Dendritic cell treated with granulocyte-macrophage colony-stimulating factor and Interleukin-4, amounts not matched to agents 40 ng/mL and 50 ng/mL, for 4 days (primary cell): Measurements from ENCODE around the gene NOS1.
"Not testable (repeated sequence)": the region's sequence is repeated elsewhere in the genome, so short reads cannot be mapped to it uniquely, and the experiment has no call there.

Source experiments
- H3K27ac Mint-ChIP-seq: one replicate; pipeline ENCODE4 v1.8.0; 2022; ENCODE audit warnings: mild to moderate bottlenecking, mixed read lengths
- H3K27me3 Mint-ChIP-seq: one replicate; pipeline ENCODE4 v1.8.0; 2022; ENCODE audit warnings: mild to moderate bottlenecking, mixed read lengths
- H3K36me3 Mint-ChIP-seq: one replicate; pipeline ENCODE4 v1.8.0; 2022; ENCODE audit warnings: low read depth, mixed read lengths
- H3K4me1 Mint-ChIP-seq: one replicate; pipeline ENCODE4 v1.8.0; 2022; ENCODE audit warnings: low read depth, mixed read lengths
- H3K4me3 Mint-ChIP-seq: one replicate; pipeline ENCODE4 v1.8.0; 2022; ENCODE audit warnings: mild to moderate bottlenecking, moderate library complexity, mixed read lengths
- H3K9me3 Mint-ChIP-seq: one replicate; pipeline ENCODE4 v1.8.0; 2022; ENCODE audit warnings: mixed read lengths
- intact Hi-C: fragments of 100-400 bp; cut with micrococcal nuclease; formaldehyde crosslinking; loops from one replicate; pipeline ENCODE4 v1.15.0; 2022

The NOS1 gene

GRCh38 chr12:117361347-117361751, at the start of gene NOS1:
TSS of gene NOS1 (minus strand) at chr12:117361626. CDS start at chr12:117331069, 30,557 bp downstream.
- Mint-ChIP-seq H3K36me3 (no peaks in the 10 kb centered on the region), H3K27ac (no peak within 1 kb of the TSS), H3K27me3 (peaks cover 74% of the 10 kb centered on the region), H3K4me1 (no peaks in the 10 kb centered on the region), H3K9me3 (no peaks in the 10 kb centered on the region), H3K4me3 (no peak within 1 kb of the TSS)
- intact Hi-C loops: no loop called here

GRCh38 chr12:117409286-117409685, 47.9 kb upstream of the NOS1 start:
- no peak overlapping the region for H3K4me3 Mint-ChIP-seq
- peaks cover 8% of the 10 kb centered on the region for H3K27me3 Mint-ChIP-seq
- peaks cover 5% of the 10 kb centered on the region for H3K4me1 Mint-ChIP-seq
- no peaks in the 10 kb centered on the region for H3K36me3 Mint-ChIP-seq
- no peaks in the 10 kb centered on the region for H3K9me3 Mint-ChIP-seq
- intact Hi-C loops: no loop called here
- no peak overlapping the region for H3K27ac Mint-ChIP-seq

GRCh38 chr12:117408161-117408791, 46.9 kb upstream of the NOS1 start:
- intact Hi-C loops: no loop called here
- peaks cover 5% of the 10 kb centered on the region for H3K4me1 Mint-ChIP-seq
- no peaks in the 10 kb centered on the region for H3K36me3 Mint-ChIP-seq
- no peak overlapping the region for H3K4me3 Mint-ChIP-seq
- H3K27ac Mint-ChIP-seq: no peak overlapping the region
- H3K27me3 Mint-ChIP-seq: peaks cover 5% of the 10 kb centered on the region
- H3K9me3 Mint-ChIP-seq: no peaks in the 10 kb centered on the region

- Mint-ChIP-seq H3K9me3 (no peaks in the 10 kb centered on the region), H3K4me3 (no peak overlapping the region), H3K27me3 (peaks cover 1% of the 10 kb centered on the region), H3K27ac (no peak overlapping the region), H3K4me1 (peaks cover 5% of the 10 kb centered on the region), H3K36me3 (no peaks in the 10 kb centered on the region)
- intact Hi-C loops: no loop called here
These were observed 43.5 kb upstream of the NOS1 start for GRCh38 chr12:117404940-117405339.

GRCh38 chr12:117404203-117404853, 42.9 kb upstream of the NOS1 start:
- H3K36me3 Mint-ChIP-seq: no peaks in the 10 kb centered on the region
- intact Hi-C loops: no loop called here
- no peaks in the 10 kb centered on the region for H3K9me3 Mint-ChIP-seq
- peaks cover 5% of the 10 kb centered on the region for H3K4me1 Mint-ChIP-seq
- no peak overlapping the region for H3K27ac Mint-ChIP-seq
- peaks cover 1% of the 10 kb centered on the region for H3K27me3 Mint-ChIP-seq
- H3K4me3 Mint-ChIP-seq: no peak overlapping the region

- Mint-ChIP-seq H3K27ac (no peak overlapping the region), H3K36me3 (no peaks in the 10 kb centered on the region), H3K4me1 (peaks cover 5% of the 10 kb centered on the region), H3K4me3 (no peak overlapping the region), H3K9me3 (no peaks in the 10 kb centered on the region), H3K27me3 (peaks cover 1% of the 10 kb centered on the region)
- intact Hi-C loops: no loop called here
These were observed 42.2 kb upstream of the NOS1 start for GRCh38 chr12:117403586-117404139.

GRCh38 chr12:117402363-117402762, 40.9 kb upstream of the NOS1 start:
- no peak overlapping the region for H3K27ac Mint-ChIP-seq
- intact Hi-C loops: no loop called here
- no peaks in the 10 kb centered on the region for H3K4me1 Mint-ChIP-seq
- peaks cover under 1% of the 10 kb centered on the region for H3K9me3 Mint-ChIP-seq
- no peaks in the 10 kb centered on the region for H3K27me3 Mint-ChIP-seq
- no peak overlapping the region for H3K4me3 Mint-ChIP-seq
- no peaks in the 10 kb centered on the region for H3K36me3 Mint-ChIP-seq

GRCh38 chr12:117400912-117401311, 39.5 kb upstream of the NOS1 start:
- Mint-ChIP-seq H3K27ac (no peak overlapping the region), H3K36me3 (no peaks in the 10 kb centered on the region), H3K9me3 (peaks cover 12% of the 10 kb centered on the region), H3K27me3 (peaks cover 2% of the 10 kb centered on the region), H3K4me1 (no peaks in the 10 kb centered on the region), H3K4me3 (no peak overlapping the region)
- intact Hi-C loops: no loop called here

- H3K4me1 Mint-ChIP-seq, H3K36me3 Mint-ChIP-seq, H3K27me3 Mint-ChIP-seq, H3K27ac Mint-ChIP-seq, intact Hi-C loops, H3K4me3 Mint-ChIP-seq: not testable (repeated sequence)
- peaks cover 12% of the 10 kb centered on the region for H3K9me3 Mint-ChIP-seq
These were observed 37.1 kb upstream of the NOS1 start for GRCh38 chr12:117398482-117398881.

GRCh38 chr12:117395766-117396165, 34.3 kb upstream of the NOS1 start:
- no peak overlapping the region for H3K4me3 Mint-ChIP-seq
- H3K9me3 Mint-ChIP-seq: peaks cover 12% of the 10 kb centered on the region
- H3K27ac Mint-ChIP-seq: no peak overlapping the region
- no peaks in the 10 kb centered on the region for H3K4me1 Mint-ChIP-seq
- peaks cover 2% of the 10 kb centered on the region for H3K27me3 Mint-ChIP-seq
- intact Hi-C loops: no loop called here
- H3K36me3 Mint-ChIP-seq: no peaks in the 10 kb centered on the region

GRCh38 chr12:117394491-117394890, 33.1 kb upstream of the NOS1 start:
- Mint-ChIP-seq H3K36me3 (no peaks in the 10 kb centered on the region), H3K9me3 (peaks cover 12% of the 10 kb centered on the region), H3K4me1 (no peaks in the 10 kb centered on the region), H3K27ac (no peak overlapping the region), H3K4me3 (no peak overlapping the region), H3K27me3 (peaks cover 2% of the 10 kb centered on the region)
- intact Hi-C loops: no loop called here

GRCh38 chr12:117393656-117394055, 32.2 kb upstream of the NOS1 start:
- peaks cover 3% of the 10 kb centered on the region for H3K27me3 Mint-ChIP-seq
- peaks cover 12% of the 10 kb centered on the region for H3K9me3 Mint-ChIP-seq
- H3K36me3 Mint-ChIP-seq: no peaks in the 10 kb centered on the region
- no peak overlapping the region for H3K27ac Mint-ChIP-seq
- H3K4me1 Mint-ChIP-seq: no peaks in the 10 kb centered on the region
- H3K4me3 Mint-ChIP-seq: no peak overlapping the region
- intact Hi-C loops: no loop called here

GRCh38 chr12:117390866-117391265, 29.4 kb upstream of the NOS1 start:
- H3K27me3 Mint-ChIP-seq: peaks cover 6% of the 10 kb centered on the region
- no peak overlapping the region for H3K4me3 Mint-ChIP-seq
- no peaks in the 10 kb centered on the region for H3K4me1 Mint-ChIP-seq
- no peaks in the 10 kb centered on the region for H3K36me3 Mint-ChIP-seq
- intact Hi-C loops: no loop called here
- no peak overlapping the region for H3K27ac Mint-ChIP-seq
- H3K9me3 Mint-ChIP-seq: no peaks in the 10 kb centered on the region

GRCh38 chr12:117388951-117389446, 27.6 kb upstream of the NOS1 start:
- peaks cover 6% of the 10 kb centered on the region for H3K27me3 Mint-ChIP-seq
- no peaks in the 10 kb centered on the region for H3K36me3 Mint-ChIP-seq
- no peak overlapping the region for H3K27ac Mint-ChIP-seq
- H3K4me3 Mint-ChIP-seq: no peak overlapping the region
- intact Hi-C loops: no loop called here
- no peaks in the 10 kb centered on the region for H3K4me1 Mint-ChIP-seq
- no peaks in the 10 kb centered on the region for H3K9me3 Mint-ChIP-seq
